ENCODE results near the gene R3HDM2. TPM values are rescaled to one million over a fixed set of nuclear protein-coding genes. Genes with fewer than 3 reads are reported as not detected.

R3HDM2 gene
- total RNA-seq, 1 donor from 2014 or later: 21.7 TPM

- DNase-seq: no peak
These were observed 36.5 kb upstream of the R3HDM2 start for GRCh38 chr12:57467212-57467874.

GRCh38 chr12:57465747-57466505 lies 35.1 kb upstream of the R3HDM2 start:
- DNase-seq: no peak

GRCh38 chr12:57465030-57465746 lies 34.3 kb upstream of the R3HDM2 start:
- DNase-seq: no peak

- DNase-seq: no peak
These were observed 33.7 kb upstream of the R3HDM2 start for GRCh38 chr12:57464569-57464968.

- DNase-seq: no peak
These were observed 32.0 kb upstream of the R3HDM2 start for GRCh38 chr12:57462912-57463253.

GRCh38 chr12:57462251-57462911 lies 31.5 kb upstream of the R3HDM2 start:
- peak; percentile 59 for DNase-seq

- no peak for DNase-seq
These were observed 31.0 kb upstream of the R3HDM2 start for GRCh38 chr12:57461917-57462250.

GRCh38 chr12:57461276-57461916 lies 30.6 kb upstream of the R3HDM2 start:
- no peak for DNase-seq

GRCh38 chr12:57460841-57461275 lies 30.0 kb upstream of the R3HDM2 start:
- DNase-seq: no peak

GRCh38 chr12:57460468-57460784 lies 29.6 kb upstream of the R3HDM2 start:
- no peak for DNase-seq

GRCh38 chr12:57459750-57460467 lies 29.1 kb upstream of the R3HDM2 start, which contains the start of gene GLI1:
GLI1 (plus strand) TSS chr12:57459785; CDS start chr12:57463692, 3,907 bp downstream.
- DNase-seq: no peak

GRCh38 chr12:57459055-57459749 lies 28.4 kb upstream of the R3HDM2 start:
- DNase-seq: peak; percentile 74

- DNase-seq: no peak
These were observed 27.8 kb upstream of the R3HDM2 start for GRCh38 chr12:57458665-57459054.

GRCh38 chr12:57456737-57457490 lies 26.1 kb upstream of the R3HDM2 start:
- DNase-seq: no peak

GRCh38 chr12:57456145-57456700 lies 25.4 kb upstream of the R3HDM2 start:
- DNase-seq: no peak

- no peak for DNase-seq
These were observed 24.7 kb upstream of the R3HDM2 start for GRCh38 chr12:57455374-57456144.

GRCh38 chr12:57454566-57455373 lies 23.9 kb upstream of the R3HDM2 start, which contains the start of gene INHBE:
INHBE (plus strand) TSS chr12:57455307; CDS start chr12:57455537, 230 bp downstream.
- DNase-seq: no peak

GRCh38 chr12:57454213-57454565 lies 23.3 kb upstream of the R3HDM2 start:
- DNase-seq: no peak
